K562 (cell line): ENCODE measurements around the gene MED20. TPM values are rescaled to one million over a fixed set of nuclear protein-coding genes. Genes with fewer than 3 reads are reported as not detected.

Experiments used
- CBFA2T2 ChIP-seq: fragments of 450-650 bp; conservative IDR thresholded peaks from 2 replicates; pipeline ENCODE4 v1.6.1; 2017; ENCODE audit warnings: mild to moderate bottlenecking
- CHD1 ChIP-seq: fragments of 200-600 bp; sonication (generic); IDR thresholded peaks from one replicate; pipeline ENCODE4 v1.6.1; 2012; ENCODE audit warnings: mild to moderate bottlenecking, moderate library complexity, low read length, inconsistent platforms
- ETS1 ChIP-seq: conservative IDR thresholded peaks from 2 replicates; pipeline ENCODE4 v1.6.1; 2011; ENCODE audit warnings: low read depth, mild to moderate bottlenecking, low read length; ENCODE audit not compliant: control insufficient read depth
- ETV1 ChIP-seq: fragments of 450-650 bp; conservative IDR thresholded peaks from 2 replicates; pipeline ENCODE4 v1.6.1; 2016; ENCODE audit warnings: missing genetic modification characterization, control low read depth, low read depth, missing compliant biosample characterization
- HMGXB4 ChIP-seq: sonication (generic); formaldehyde crosslinking; IDR thresholded peaks from 2 replicates; pipeline ENCODE4 v1.8.1; 2023; ENCODE audit warnings: mild to moderate bottlenecking, missing genetic modification reagents
- MCM3 ChIP-seq: fragments of 450-650 bp; IDR thresholded peaks from 2 replicates; pipeline ENCODE4 v1.6.1; 2016
- MTA2 ChIP-seq: fragments of 450-650 bp; IDR thresholded peaks from 2 replicates; pipeline ENCODE4 v1.6.1; 2016; ENCODE audit warnings: low read depth
- NFATC3 ChIP-seq: fragments of 450-650 bp; IDR thresholded peaks from 2 replicates; pipeline ENCODE4 v1.6.1; 2017; ENCODE audit warnings: mild to moderate bottlenecking
- RBFOX2 ChIP-seq: fragments of 200-400 bp; formaldehyde crosslinking; IDR thresholded peaks from 2 replicates; pipeline ENCODE4 v1.6.1; 2017; ENCODE audit warnings: low read depth, mild to moderate bottlenecking, low read length, moderate library complexity
- SMAD4 ChIP-seq: fragments of 250-450 bp; sonication (Bioruptor Pico); conservative IDR thresholded peaks from 2 replicates; pipeline ENCODE4 v1.8.0; 2021; ENCODE audit warnings: inconsistent platforms, mild to moderate bottlenecking, moderate library complexity
- SMARCA4 ChIP-seq: fragments of 450-650 bp; IDR thresholded peaks from 2 replicates; pipeline ENCODE4 v1.6.1; 2016
- SNIP1 ChIP-seq: fragments of 450-650 bp; IDR thresholded peaks from 2 replicates; pipeline ENCODE4 v1.7.1; 2017; ENCODE audit warnings: low read depth, mild to moderate bottlenecking
- ZBTB8A ChIP-seq: fragments of 450-650 bp; IDR thresholded peaks from 2 replicates; pipeline ENCODE4 v1.6.1; 2018; ENCODE audit warnings: mild to moderate bottlenecking, moderate library complexity; ENCODE audit not compliant: partially characterized antibody
- ZFP91 ChIP-seq: sonication (generic); formaldehyde crosslinking; IDR thresholded peaks from 2 replicates; pipeline ENCODE4 v1.8.0; 2022; ENCODE audit warnings: mild to moderate bottlenecking, missing genetic modification reagents
- ZKSCAN3 ChIP-seq: fragments of 250-450 bp; sonication (Bioruptor Pico); IDR thresholded peaks from 2 replicates; pipeline ENCODE4 v1.4.0; 2020
- ZNF57 ChIP-seq: fragments of 450-650 bp; formaldehyde crosslinking; IDR thresholded peaks from 2 replicates; pipeline ENCODE4 v1.4.0; 2020; ENCODE audit warnings: mild to moderate bottlenecking, moderate library complexity
- ZNF668 ChIP-seq: fragments of 250-450 bp; sonication (Bioruptor Pico); IDR thresholded peaks from 2 replicates; pipeline ENCODE4 v1.8.0; 2022; ENCODE audit warnings: mild to moderate bottlenecking, inconsistent platforms
- ZNF76 ChIP-seq: fragments of 250-450 bp; sonication (Bioruptor Pico); IDR thresholded peaks from 2 replicates; pipeline ENCODE4 v1.4.0; 2020; ENCODE audit warnings: mild to moderate bottlenecking, moderate library complexity, borderline replicate concordance
- ZNF764 ChIP-seq: fragments of 250-450 bp; sonication (Bioruptor Pico); IDR thresholded peaks from 2 replicates; pipeline ENCODE4 v1.4.0; 2020; ENCODE audit warnings: low read depth, mild to moderate bottlenecking, moderate library complexity
- polyA plus RNA-seq, 8 experiments: library from polyadenylated mRNA; depleted of rRNA in 4 of 8; stranded (reverse) in 5 of 8; unstranded in 3 of 8; fragments of >200 nt; fragmentation: Nextera tagmentation in 2 of 8; fragmentation: Illumina TruSeq in 1 of 8; extraction: Ambion mirVana in 2 of 8; extraction: Trizol in 1 of 8; gene quantifications; 2 replicates each; pipeline versions ENCODE4 v1.2.1 to v1.2.3, GENCODE V29; 2011 to 2014; ENCODE audit warnings: inconsistent platforms in 1 of 8, missing spikeins in 1 of 8
- total RNA-seq, 7 experiments: library from RNA; depleted of rRNA in 6 of 7; stranded (reverse); fragments of >200 nt in 6 of 7; fragmentation: Illumina TruSeq in 2 of 7; extraction: Trizol in 2 of 7; gene quantifications; 2 replicates each; pipeline versions ENCODE4 v1.2.1 to v1.2.3, GENCODE V29; 2011 to 2021; ENCODE audit warnings: low replicate concordance in 1 of 7
- TF ChIP-seq, protein P1 (sequence below): fragments of 450-650 bp; IDR thresholded peaks from 2 replicates; pipeline ENCODE4 v1.6.1; 2017; ENCODE audit warnings: antibody characterized with exemption
- TF ChIP-seq, protein P2 (sequence below): fragments of 450-650 bp; IDR thresholded peaks from one replicate; pipeline ENCODE4 v1.6.1; 2018; ENCODE audit warnings: mild to moderate bottlenecking, moderate library complexity; ENCODE audit not compliant: partially characterized antibody

MED20 gene
- total and polyA plus RNA-seq, 9 of the 15 experiments (the other 6 are each of a cell fraction or from before 2014, with no cell fraction given), result 27.3 to 80.9 (median 46.0) TPM

- no peak for TF ChIP-seq ZBTB8A
- TF ChIP-seq SMAD4, result no peak
- TF ChIP-seq CBFA2T2, result no peak
- TF ChIP-seq, protein P1, sequence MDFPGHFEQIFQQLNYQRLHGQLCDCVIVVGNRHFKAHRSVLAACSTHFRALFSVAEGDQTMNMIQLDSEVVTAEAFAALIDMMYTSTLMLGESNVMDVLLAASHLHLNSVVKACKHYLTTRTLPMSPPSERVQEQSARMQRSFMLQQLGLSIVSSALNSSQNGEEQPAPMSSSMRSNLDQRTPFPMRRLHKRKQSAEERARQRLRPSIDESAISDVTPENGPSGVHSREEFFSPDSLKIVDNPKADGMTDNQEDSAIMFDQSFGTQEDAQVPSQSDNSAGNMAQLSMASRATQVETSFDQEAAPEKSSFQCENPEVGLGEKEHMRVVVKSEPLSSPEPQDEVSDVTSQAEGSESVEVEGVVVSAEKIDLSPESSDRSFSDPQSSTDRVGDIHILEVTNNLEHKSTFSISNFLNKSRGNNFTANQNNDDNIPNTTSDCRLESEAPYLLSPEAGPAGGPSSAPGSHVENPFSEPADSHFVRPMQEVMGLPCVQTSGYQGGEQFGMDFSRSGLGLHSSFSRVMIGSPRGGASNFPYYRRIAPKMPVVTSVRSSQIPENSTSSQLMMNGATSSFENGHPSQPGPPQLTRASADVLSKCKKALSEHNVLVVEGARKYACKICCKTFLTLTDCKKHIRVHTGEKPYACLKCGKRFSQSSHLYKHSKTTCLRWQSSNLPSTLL, result no peak
- TF ChIP-seq RBFOX2, result no peak
- no peak for TF ChIP-seq NFATC3
- TF ChIP-seq ZKSCAN3, result no peak
- TF ChIP-seq MCM3, result no peak
- TF ChIP-seq MTA2, result peak; percentile 46; the same call in 1 of the 2 replicates
- no peak for TF ChIP-seq ZFP91 (CRISPR knock-in tag)
- no peak for TF ChIP-seq ZNF764 (CRISPR knock-in tag)
- TF ChIP-seq ETS1, result no peak
- TF ChIP-seq ZNF76 (CRISPR knock-in tag), result no peak
- TF ChIP-seq, protein P2, sequence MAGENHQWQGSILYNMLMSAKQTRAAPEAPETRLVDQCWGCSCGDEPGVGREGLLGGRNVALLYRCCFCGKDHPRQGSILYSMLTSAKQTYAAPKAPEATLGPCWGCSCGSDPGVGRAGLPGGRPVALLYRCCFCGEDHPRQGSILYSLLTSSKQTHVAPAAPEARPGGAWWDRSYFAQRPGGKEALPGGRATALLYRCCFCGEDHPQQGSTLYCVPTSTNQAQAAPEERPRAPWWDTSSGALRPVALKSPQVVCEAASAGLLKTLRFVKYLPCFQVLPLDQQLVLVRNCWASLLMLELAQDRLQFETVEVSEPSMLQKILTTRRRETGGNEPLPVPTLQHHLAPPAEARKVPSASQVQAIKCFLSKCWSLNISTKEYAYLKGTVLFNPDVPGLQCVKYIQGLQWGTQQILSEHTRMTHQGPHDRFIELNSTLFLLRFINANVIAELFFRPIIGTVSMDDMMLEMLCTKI, result no peak
- no peak for TF ChIP-seq HMGXB4
- no peak for TF ChIP-seq CHD1
- TF ChIP-seq ZNF668 (CRISPR knock-in tag), result no peak
- no peak for TF ChIP-seq ZNF57 (CRISPR knock-in tag)
- no peak for TF ChIP-seq SMARCA4
- no peak for TF ChIP-seq ETV1 (tag)
- no peak for TF ChIP-seq SNIP1
Observed at GRCh38 chr6:41894366-41895299, 26.3 kb downstream of the MED20 start (continued).
